LNCAP (cell line): ENCODE results near the gene RLN3.

Source experiments
- TF ChIP-seq, protein P1 (sequence below): fragments of 450-650 bp; IDR thresholded peaks from 2 replicates; pipeline ENCODE4 v1.5.1; 2017; ENCODE audit warnings: mild to moderate bottlenecking

The RLN3 gene

DNA sequence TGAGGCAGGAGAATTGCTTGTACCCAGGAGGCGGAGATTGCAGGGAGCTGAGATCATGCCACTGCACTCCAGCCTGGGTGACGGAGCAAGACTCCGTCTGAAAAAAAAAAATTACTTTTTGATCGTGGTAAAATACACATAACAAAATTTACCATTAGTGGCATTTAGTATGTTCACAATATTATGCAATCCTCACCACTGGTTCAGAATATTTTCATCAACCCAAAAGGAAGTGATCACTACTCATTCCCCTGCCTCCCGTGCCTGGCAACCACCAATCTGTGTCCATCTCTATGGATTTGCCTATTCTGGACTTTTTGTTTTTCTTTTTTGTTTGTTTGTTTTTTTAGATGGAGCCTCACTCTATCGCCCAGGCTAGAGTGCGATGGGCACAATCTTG is 35.2 kb downstream of the RLN3 start:
- TF ChIP-seq, protein P1, sequence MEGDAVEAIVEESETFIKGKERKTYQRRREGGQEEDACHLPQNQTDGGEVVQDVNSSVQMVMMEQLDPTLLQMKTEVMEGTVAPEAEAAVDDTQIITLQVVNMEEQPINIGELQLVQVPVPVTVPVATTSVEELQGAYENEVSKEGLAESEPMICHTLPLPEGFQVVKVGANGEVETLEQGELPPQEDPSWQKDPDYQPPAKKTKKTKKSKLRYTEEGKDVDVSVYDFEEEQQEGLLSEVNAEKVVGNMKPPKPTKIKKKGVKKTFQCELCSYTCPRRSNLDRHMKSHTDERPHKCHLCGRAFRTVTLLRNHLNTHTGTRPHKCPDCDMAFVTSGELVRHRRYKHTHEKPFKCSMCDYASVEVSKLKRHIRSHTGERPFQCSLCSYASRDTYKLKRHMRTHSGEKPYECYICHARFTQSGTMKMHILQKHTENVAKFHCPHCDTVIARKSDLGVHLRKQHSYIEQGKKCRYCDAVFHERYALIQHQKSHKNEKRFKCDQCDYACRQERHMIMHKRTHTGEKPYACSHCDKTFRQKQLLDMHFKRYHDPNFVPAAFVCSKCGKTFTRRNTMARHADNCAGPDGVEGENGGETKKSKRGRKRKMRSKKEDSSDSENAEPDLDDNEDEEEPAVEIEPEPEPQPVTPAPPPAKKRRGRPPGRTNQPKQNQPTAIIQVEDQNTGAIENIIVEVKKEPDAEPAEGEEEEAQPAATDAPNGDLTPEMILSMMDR: no peak

DNA sequence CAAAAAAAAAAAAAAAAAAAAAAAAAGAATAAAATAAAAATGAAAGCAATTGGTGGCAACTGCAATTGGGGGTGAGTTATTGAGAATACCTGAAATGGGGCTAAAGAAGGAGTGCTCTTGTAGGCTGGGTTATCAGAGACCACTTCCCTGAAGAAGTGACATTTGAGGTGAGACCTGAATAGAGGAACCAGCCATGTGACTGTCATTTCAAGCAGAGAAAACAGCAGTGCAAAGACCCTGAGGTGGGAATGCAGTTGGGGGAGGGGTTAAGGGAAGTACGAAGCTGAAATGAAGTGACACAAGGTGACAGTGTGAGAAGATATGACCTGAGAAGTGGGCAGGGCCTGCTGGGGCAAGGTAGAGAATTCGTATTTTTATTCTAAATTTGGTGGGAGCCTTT is 38.2 kb downstream of the RLN3 start:
- TF ChIP-seq, protein P1: no peak

DNA sequence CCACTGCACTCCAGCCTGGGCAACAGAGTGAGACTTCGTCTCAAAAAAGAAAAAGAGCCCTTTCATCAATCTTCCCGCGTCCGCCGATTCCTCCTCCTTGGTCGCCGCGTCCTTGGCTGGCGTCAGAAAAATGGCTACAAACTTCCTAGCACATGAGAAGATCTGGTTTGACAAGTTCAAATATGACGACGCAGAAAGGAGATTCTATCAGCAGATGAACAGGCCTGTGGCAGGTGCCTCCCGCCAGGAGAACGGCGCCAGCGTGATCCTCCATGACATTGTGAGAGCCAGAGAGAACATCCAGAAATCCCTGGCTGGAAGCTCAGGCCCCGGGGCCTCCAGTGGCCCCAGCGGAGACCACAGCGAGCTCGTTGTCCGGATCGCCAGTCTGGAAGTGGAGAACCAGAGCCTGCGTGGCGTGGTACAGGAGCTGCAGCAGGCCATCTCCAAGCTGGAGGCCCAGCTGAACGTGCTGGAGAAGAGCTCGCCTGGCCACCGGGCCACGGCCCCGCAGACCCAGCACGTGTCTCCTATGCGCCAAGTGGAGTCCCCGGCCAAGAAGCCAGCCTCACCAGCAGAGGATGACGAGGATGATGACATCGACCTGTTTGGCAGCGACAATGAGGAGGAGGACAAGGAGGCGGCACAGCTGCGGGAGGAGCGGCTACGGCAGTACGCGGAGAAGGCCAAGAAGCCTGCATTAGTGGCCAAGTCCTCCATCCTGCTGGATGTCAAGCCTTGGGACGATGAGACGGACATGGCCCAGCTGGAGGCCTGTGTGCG is 42.5 kb downstream of the RLN3 start:
- TF ChIP-seq, protein P1: no peak

DNA sequence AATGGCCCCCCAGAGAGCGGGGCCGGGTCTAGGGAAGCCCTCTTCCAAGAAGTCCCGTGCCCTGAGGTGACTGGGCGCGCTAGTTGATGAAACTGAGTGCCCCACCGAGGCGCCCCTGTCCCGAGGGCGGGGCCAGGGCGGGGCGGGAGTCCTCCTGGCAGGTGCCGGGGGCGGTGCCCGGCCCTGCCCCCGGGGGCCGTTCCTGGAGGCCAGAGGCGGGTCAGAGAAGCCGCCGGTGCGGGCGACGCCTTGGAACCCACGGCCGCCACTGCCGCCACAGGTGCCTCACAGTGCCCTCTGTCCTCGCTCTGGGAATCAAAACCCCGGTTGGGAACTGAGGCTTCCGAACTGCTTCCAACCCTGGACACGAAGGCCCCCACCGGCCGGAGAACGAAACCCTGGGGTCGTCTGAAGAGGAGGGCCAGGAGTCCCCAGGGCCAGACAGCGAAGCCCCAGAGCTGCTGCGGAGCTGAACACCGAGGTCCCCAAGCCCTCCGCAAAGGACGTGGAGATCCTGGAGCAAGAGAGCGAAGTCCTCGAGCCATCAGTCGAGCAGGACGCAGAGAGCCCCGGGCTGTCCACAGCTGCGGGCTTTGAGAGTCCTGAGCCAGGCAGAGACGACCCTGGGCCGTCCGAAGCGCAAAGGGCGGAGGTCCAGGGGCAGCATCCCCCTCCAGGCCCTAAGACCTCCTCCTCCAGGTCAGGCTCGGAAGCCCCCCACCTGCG is 44.8 kb downstream of the RLN3 start, which contains the start of gene MISP3:
Gene MISP3, plus strand, starts transcription at position 252 of the 726 bp plus-strand sequence. CDS start 524 bp downstream, outside the sequence.
- TF ChIP-seq, protein P1: no peak

DNA sequence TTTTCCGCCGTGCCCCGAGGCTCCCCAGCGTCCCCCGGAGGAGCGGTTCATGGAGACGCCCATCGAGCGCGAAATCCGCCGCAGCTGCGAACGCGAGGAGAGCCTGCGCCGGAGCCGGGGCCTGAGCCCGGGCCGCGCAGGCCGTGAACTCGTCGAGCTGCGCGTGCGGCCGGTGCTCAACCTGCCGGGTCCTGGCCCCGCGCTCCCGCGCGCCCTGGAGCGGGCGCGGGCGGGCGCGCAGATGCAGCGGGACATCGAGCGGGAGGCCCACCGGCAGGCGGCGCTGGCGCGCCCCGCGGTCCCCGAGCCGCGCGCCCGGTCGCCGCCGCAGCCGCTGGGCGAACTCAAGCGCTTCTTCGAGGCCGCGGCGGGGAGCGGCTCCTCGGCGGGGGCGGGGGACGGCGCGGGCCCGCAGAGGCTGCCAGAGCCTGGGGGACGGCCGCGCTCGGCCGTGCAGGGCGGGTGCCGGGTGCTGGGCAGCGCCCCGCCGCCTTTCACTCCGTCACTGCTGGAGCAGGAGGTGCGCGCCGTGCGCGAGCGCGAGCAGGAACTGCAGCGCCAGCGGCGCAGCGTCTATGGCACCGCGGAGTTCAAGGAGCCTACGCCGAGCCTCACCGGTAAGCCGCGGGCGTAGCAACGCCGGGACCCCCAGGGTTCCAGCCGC is 45.4 kb downstream of the RLN3 start:
- TF ChIP-seq, protein P1: peak; percentile 94

DNA sequence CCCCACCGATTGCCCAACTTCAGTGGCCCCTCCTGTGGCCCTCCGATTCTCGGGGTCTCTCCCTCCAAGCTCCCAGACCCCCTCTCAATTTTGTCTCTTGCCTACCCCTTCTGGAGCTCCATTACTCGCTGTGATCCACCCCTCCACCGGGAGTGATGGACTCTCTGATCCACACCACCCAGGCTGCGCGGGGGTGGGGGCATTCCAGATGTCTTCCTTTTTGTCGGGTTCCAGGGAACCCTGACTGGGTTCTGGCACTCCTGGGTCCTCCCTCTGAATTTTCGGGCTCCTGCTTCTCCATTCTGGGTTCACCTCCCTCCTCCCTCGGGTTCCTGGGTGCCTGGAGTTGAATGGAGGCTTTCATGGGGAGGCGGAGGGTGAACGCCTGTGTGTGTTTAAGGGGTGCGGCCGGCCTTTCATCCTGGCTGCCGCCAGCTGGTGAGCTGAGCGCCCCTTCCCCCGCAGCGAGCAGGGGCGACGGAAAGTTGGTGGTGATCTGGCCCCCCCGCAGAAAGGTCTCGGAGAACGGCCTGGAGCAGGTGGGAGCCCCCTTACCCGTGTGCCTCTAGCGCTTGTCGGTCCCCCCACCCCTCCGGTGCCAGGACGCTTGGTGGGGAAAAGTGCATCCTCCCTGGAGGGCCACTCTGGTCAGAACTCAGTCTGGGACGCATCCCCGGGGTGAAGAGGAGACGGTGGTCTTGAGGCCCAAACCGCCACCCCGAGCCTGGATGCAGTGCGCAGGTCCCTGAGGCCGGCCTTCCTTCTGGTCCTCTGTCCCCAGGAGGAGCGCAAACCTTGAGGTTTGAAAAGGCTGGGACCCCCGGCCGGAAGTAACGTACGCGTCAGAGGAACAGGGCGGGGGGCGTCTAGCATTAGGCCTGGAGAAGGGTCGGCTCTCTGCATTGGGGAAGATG is 46.2 kb downstream of the RLN3 start:
- TF ChIP-seq, protein P1: no peak

DNA sequence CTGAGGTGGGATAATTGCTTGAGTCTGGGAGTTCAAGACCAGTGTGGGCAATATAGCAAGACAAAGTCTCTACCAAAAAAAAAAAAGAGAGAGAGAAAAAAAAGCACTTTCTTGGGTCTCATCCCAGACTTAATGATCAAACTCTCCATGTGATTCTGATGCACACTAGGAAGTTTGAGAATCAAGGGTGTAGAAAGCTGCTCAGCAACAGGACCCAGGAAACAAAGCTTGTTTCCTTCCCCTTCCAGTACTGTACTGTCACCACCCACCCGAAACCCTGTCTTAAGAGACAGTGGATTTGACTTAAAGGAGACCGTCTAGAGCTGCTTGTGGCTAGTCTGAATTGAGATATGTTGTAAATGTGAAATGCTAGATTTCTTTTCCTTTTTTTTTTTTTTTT is 50.5 kb downstream of the RLN3 start:
- TF ChIP-seq, protein P1: no peak
